ENCODE data around the gene EPOP. TPM values are rescaled to one million over a fixed set of nuclear protein-coding genes. Genes with fewer than 3 reads are reported as not detected.

The EPOP gene
- total and polyA plus RNA-seq, 2 of the 13 experiments (the other 11 are each of a cell fraction or from before 2014, with no cell fraction given) = 14.7 to 37.8 TPM

DNA sequence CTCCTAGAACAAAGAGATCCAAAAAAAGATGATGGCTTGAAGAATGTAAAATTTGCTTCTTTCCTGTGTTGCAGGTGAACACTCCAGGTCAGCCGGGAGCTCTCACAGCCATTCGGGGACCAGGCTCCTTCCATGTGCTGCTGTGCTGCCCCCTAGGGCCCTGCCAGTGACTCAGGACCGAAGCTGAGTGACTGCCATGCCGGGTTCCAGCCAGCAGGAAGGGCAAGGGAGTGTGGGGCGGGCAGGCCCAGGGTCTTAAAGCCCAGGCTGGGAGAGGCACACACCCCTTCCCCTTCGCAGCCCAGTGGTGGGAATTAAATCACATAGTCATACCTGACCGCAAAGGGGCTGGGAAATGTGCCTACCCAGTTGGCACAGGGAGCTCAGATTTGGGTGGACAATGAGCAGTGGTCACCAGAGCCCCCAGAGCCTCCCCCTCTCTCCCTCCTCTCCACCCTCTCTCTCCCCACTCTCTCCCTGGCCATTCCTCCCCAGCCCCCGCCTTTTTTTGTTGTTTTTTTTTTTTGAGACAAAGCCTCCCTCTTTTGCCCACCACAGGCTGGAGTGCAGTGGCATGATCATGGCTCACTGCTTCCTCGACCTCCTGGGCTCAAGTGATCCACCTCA lies 11.5 kb downstream of the EPOP start (continued):
- TF ChIP-seq KDM3A (CRISPR knock-in tag; IDR thresholded peaks at IDR 0.05; ENCODE audit: low read depth) (peak; percentile 97), ZNF224 (CRISPR knock-in tag; IDR thresholded peaks at IDR 0.05) (no peak), ZNF768 (CRISPR knock-in tag; IDR thresholded peaks at IDR 0.05) (peak; percentile 84; the same call in 1 of the 2 replicates), ZFY (CRISPR knock-in tag; IDR thresholded peaks at IDR 0.05) (peak; percentile 62), PTBP1 (IDR thresholded peaks at IDR 0.05; ENCODE audit: low read depth, low read length, poor library complexity, severe bottlenecking) (peak; percentile 52), ZNF775 (CRISPR knock-in tag; IDR thresholded peaks at IDR 0.05; ENCODE audit: borderline replicate concordance) (no peak), REL (CRISPR knock-in tag; conservative IDR thresholded peaks at IDR 0.05) (no peak), ZBTB8A (CRISPR knock-in tag; IDR thresholded peaks at IDR 0.05; ENCODE audit: borderline replicate concordance, low read depth) (no peak), ZNF720 (CRISPR knock-in tag; IDR thresholded peaks at IDR 0.05) (no peak), ZNF879 (CRISPR knock-in tag; IDR thresholded peaks at IDR 0.05) (no peak), ARNT2 (CRISPR knock-in tag; IDR thresholded peaks at IDR 0.05; ENCODE audit: low read depth) (peak; percentile 59; the same call in 1 of the 2 replicates), PHF8 (CRISPR knock-in tag; IDR thresholded peaks at IDR 0.05) (peak; percentile 59), ZNF556 (CRISPR knock-in tag; IDR thresholded peaks at IDR 0.05; ENCODE audit: borderline replicate concordance) (peak; percentile 82; the same call in 1 of the 2 replicates), KAT7 (CRISPR knock-in tag; IDR thresholded peaks at IDR 0.05; ENCODE audit: borderline replicate concordance) (peak; percentile 96), ZNF446 (CRISPR knock-in tag; IDR thresholded peaks at IDR 0.05) (no peak), CEBPG (CRISPR knock-in tag; IDR thresholded peaks at IDR 0.05) (peak; percentile 71), SIN3A (IDR thresholded peaks at IDR 0.05; ENCODE audit: borderline replicate concordance, low read depth, low read length) (no peak), ZNF558 (CRISPR knock-in tag; IDR thresholded peaks at IDR 0.05; ENCODE audit: borderline replicate concordance) (no peak), PRMT3 (CRISPR knock-in tag; IDR thresholded peaks at IDR 0.05; ENCODE audit: borderline replicate concordance, low read depth) (no peak), KLF16 (CRISPR knock-in tag; IDR thresholded peaks at IDR 0.05) (peak in 1 of 2 experiments; percentile 81; a peak in 2 of 4 replicates), ZNF383 (CRISPR knock-in tag; IDR thresholded peaks at IDR 0.05; ENCODE audit: borderline replicate concordance) (no peak), ZSCAN29 (CRISPR knock-in tag; conservative IDR thresholded peaks at IDR 0.05) (0 out of 2 replicates have a peak, but pooled peaks have one; percentile 55), ZNF143 (CRISPR knock-in tag; IDR thresholded peaks at IDR 0.05) (peak; percentile 56; the same call in 1 of the 2 replicates), ZNF33B (CRISPR knock-in tag; IDR thresholded peaks at IDR 0.05) (no peak), ZFP36 (IDR thresholded peaks at IDR 0.05; ENCODE audit: borderline replicate concordance, low read depth, low read length, partially characterized antibody) (peak; percentile 33), ZMAT3 (CRISPR knock-in tag; conservative IDR thresholded peaks at IDR 0.05) (peak; percentile 39; the same call in 1 of the 2 replicates), RBM39 (IDR thresholded peaks at IDR 0.05; ENCODE audit: low read depth, low read length, poor library complexity, severe bottlenecking) (peak; percentile 87), DR1 (CRISPR knock-in tag; IDR thresholded peaks at IDR 0.05) (peak; percentile 58; the same call in 1 of the 2 replicates)
- TF ChIP-seq, protein P1, sequence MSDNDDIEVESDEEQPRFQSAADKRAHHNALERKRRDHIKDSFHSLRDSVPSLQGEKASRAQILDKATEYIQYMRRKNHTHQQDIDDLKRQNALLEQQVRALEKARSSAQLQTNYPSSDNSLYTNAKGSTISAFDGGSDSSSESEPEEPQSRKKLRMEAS (IDR thresholded peaks at IDR 0.05) = peak; percentile 86
- TF ChIP-seq, protein P2, sequence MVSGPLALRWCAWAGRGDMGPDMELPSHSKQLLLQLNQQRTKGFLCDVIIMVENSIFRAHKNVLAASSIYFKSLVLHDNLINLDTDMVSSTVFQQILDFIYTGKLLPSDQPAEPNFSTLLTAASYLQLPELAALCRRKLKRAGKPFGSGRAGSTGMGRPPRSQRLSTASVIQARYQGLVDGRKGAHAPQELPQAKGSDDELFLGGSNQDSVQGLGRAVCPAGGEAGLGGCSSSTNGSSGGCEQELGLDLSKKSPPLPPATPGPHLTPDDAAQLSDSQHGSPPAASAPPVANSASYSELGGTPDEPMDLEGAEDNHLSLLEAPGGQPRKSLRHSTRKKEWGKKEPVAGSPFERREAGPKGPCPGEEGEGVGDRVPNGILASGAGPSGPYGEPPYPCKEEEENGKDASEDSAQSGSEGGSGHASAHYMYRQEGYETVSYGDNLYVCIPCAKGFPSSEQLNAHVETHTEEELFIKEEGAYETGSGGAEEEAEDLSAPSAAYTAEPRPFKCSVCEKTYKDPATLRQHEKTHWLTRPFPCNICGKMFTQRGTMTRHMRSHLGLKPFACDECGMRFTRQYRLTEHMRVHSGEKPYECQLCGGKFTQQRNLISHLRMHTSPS (CRISPR knock-in tag; IDR thresholded peaks at IDR 0.05; ENCODE audit: low read depth) = peak; percentile 90
- TF ChIP-seq, protein P3, sequence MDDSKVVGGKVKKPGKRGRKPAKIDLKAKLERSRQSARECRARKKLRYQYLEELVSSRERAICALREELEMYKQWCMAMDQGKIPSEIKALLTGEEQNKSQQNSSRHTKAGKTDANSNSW (CRISPR knock-in tag; IDR thresholded peaks at IDR 0.05; ENCODE audit: borderline replicate concordance) = no peak
